ENCODE results near the gene NRM. TPM values are rescaled to one million over a fixed set of nuclear protein-coding genes. Genes with fewer than 3 reads are reported as not detected.

The NRM gene
- polyA plus RNA-seq, 3 donors = 6.7 to 8.1 (median 7.5) TPM

DNA sequence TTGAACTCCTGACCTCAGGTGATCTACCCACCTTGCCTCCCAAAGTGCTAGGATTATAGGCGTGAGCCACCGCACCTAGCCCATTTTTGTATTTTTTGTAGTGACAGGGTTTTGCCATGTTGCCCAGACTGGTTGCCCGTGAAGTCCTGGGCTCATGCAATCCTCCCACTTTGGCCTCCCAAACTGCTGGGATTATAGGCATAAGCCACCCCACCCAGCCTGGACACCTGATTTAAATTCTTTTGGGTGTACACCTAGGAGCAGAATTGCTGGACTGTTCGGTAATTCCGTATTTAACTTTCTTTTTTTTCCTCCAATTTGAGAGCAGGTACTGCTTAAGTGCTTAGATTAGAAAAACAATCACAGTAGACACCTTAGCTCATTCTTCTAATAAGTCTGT, 5.6 kb upstream of the NRM start:
- no peak overlapping the region for H3K27ac ChIP-seq (ENCODE audit: low read depth, low read length)
- 96 to 98% (median 97%) methylated on average over 5 of the region's 5 CpGs for WGBS, 3 donors

DNA sequence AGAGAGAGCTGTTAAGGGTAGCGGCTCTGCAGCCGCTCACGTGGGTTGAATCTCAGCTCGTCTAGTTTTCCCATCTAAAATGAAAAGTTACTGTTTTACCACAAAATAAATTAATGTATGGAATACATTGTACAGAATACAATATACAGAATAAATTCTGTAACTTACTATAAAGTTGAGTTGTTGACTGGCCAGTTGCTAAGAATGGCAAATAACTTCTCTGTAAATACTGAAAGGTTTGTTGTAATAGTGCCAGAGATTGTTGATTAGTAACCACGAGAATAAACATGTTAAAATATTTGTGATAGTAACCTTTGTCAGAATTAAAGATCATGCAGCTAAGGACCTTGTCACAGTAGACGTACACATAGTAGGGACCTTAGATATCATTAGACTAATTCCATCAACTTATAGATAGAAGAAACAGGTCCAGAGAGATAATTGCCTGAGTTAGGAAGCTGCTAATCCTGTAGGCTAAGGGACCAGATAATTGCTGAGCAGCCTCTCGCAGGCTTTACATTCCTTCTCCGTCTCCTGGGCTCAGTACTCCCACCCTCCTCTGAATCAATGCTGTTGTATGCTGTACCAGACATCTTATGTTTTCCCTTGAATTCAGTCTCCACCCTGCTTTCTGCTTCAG, 544 bp upstream of the NRM start:
- WGBS, 3 donors = 12 to 19% (median 18%) methylated on average over 8 of the region's 8 CpGs
- H3K27ac ChIP-seq (ENCODE audit: low read depth, low read length) = no peak overlapping the region

- 27 to 46% (median 39%) methylated on average over 4 of the region's 4 CpGs for WGBS, 3 donors
- no peak overlapping the region for H3K27ac ChIP-seq (ENCODE audit: low read depth, low read length)
Measured at GRCh38 chr6:30689985-30690384, 799 bp downstream of the NRM start.

- 81 to 91% (median 84%) methylated on average over 11 of the region's 11 CpGs for WGBS, 3 donors
- no peak overlapping the region for H3K27ac ChIP-seq (ENCODE audit: low read depth, low read length)
Measured at GRCh38 chr6:30689022-30689865, 1.5 kb downstream of the NRM start.

- H3K27ac ChIP-seq (ENCODE audit: low read depth, low read length) = no peak overlapping the region
- 85 to 89% (median 85%) methylated on average over 9 of the region's 9 CpGs for WGBS, 3 donors
Measured at GRCh38 chr6:30688569-30688968, 2.2 kb downstream of the NRM start.

- H3K27ac ChIP-seq (ENCODE audit: low read depth, low read length) = peak overlapping the region; percentile 100
- 13 to 20% (median 13%) methylated on average over 22 of the region's 22 CpGs for WGBS, 3 donors
Measured at GRCh38 chr6:30687659-30688431, 2.9 kb downstream of the NRM start.

GRCh38 chr6:30686908-30687658, 3.7 kb downstream of the NRM start:
- WGBS, 3 donors = 0 to 1% (median 1%) methylated on average over 44 to 52 of the region's 52 CpGs
- H3K27ac ChIP-seq (ENCODE audit: low read depth, low read length) = peak overlapping the region; percentile 100

- WGBS, 3 donors = 1 to 8% (median 1%) methylated on average over 23 to 41 of the region's 41 CpGs
Measured at GRCh38 chr6:30686009-30686907, 4.5 kb downstream of the NRM start, which contains the start of gene PPP1R18. TSS of gene PPP1R18 (minus strand) at chr6:30686645. CDS start at chr6:30686018, 627 bp downstream.

GRCh38 chr6:30685157-30686008, 5.4 kb downstream of the NRM start:
- 21 to 65% (median 27%) methylated on average over 29 of the region's 29 CpGs for WGBS, 3 donors
- peak overlapping the region; percentile 100 for H3K27ac ChIP-seq (ENCODE audit: low read depth, low read length)

More at GRCh38 chr6:30686009-30686907, 4.5 kb downstream of the NRM start, which contains the start of gene PPP1R18:
- H3K27ac ChIP-seq (ENCODE audit: low read depth, low read length) = peak within 1 kb of the TSS; percentile 100

DNA sequence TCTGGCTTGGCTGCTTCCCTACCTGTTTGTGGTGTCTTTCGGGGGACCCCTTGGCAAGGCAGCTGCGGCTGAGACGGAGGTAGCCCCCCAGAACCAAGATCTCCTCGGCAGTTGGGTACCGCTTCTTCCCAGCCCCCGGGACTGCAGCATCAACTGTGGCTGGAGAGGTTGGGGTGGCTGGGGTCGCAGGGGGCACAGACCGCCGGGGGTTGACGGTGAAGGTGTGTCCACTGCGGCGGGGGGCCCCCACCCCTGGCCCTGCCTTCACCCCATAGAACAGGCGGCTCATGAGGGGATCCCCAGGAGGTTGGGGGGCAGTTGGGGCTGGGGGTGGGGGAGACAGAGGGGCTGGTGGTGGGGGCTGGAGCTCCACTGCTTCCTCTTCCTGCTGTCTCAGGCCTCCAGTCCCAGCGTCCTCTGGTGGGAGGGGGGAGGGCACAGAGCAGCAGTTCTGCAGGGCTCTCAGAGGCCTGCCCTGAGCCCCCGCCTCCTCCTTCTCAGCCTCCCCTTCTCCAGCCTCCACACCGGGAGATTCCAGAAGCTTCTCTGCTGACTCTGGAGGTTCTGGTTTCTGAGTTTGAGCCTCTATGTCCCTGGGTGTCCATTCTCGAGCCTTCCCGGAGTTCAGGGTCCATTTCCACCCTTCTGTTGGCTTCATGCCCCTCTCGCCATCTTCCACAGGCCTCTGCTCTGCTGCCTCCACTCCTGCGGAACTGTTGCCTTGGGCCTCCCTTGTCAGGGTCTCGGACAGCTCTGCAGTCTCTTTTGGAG, 6.2 kb downstream of the NRM start:
- peak overlapping the region; percentile 44 for H3K27ac ChIP-seq (ENCODE audit: low read depth, low read length)
- whole genome bisulfite sequencing, 3 donors = 11 to 62% (median 13%) methylated on average over 19 to 21 of the region's 21 CpGs

DNA sequence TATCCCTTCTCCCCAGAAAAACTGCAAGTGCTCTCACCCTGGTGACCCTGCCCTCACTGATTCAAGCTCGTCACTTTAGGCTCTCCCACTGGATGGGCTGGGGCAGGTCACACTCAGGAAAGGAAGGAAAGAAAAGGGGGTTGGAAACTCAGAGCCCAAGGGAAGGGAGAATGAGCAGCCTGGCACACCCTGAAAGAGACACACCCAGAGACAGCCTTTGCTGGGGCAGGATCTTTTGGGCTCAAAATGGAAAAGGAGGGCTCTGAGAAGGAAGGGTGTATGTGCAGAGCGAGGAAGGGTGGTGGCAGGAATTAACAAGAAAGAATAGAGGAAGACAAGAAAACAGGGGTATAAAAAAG, 6.8 kb downstream of the NRM start:
- 6 to 52% (median 10%) methylated on average over 2 of the region's 2 CpGs for WGBS, 3 donors
- peak overlapping the region; percentile 44 for H3K27ac ChIP-seq (ENCODE audit: low read depth, low read length)

DNA sequence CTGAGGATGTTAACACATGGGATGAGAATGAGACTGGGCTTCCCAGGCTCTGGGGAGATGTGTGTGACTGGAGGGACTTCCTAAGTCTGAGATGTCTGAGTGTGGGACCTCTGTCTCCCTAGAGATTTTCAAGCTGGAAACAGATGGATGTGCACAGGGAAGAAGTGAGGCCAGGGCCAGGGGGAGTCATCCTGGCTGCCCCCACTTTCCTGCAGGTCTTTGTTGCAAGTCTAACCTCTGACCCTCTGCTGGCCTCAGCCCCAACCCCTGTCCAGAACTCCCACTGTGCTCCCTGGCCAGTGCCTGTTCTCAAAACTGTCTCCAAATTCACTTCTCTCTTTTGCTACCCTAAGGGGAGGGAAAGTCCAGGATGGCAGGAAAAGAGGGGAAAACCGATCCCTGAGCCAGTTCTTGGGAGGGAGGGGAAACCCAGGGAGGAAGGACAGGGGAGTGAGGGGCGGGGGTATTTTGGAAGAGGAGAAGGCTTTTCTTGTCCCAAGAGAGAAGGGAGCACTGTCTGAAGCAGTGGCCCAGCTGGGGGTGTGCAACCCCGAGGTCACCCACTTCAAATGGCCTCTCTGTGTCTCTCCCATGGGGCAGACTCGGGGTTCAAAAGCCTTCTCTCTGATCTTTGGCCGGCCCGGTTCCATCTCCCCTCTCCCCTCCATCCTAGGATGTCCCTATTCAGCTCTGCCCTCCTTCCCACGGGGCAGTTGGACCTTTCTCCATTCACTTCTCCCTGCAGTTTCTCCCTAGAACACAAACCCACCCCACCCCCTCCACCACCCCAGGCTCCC, 7.4 kb downstream of the NRM start:
- 2 to 37% (median 10%) methylated on average over 7 of the region's 7 CpGs for WGBS, 3 donors
- peak overlapping the region; percentile 89 for H3K27ac ChIP-seq (ENCODE audit: low read depth, low read length)

- 3 to 44% (median 9%) methylated on average over 9 to 11 of the region's 11 CpGs for WGBS, 3 donors
Measured at GRCh38 chr6:30682143-30683117, 8.4 kb downstream of the NRM start.

GRCh38 chr6:30681766-30682142, 9.0 kb downstream of the NRM start:
- peak overlapping the region; percentile 63 for H3K27ac ChIP-seq (ENCODE audit: low read depth, low read length)
- 23 to 81% (median 25%) methylated on average over 4 of the region's 4 CpGs for WGBS, 3 donors

More at GRCh38 chr6:30682143-30683117, 8.4 kb downstream of the NRM start:
- peak overlapping the region; percentile 89 for H3K27ac ChIP-seq (ENCODE audit: low read depth, low read length)

Measured in adipose tissue (tissue), 3 donors.